GM19467 (cell line): ENCODE results near the gene POU5F1.

ENCODE experiments used
- ATAC-seq: cut with Tn5 transposase; IDR thresholded peaks from one replicate; pipeline ENCODE4 v1.9.1; 2021; ENCODE audit warnings: mild to moderate bottlenecking, moderate library complexity; ENCODE audit not compliant: unreplicated experiment

POU5F1 gene

GRCh38 chr6:31116661-31117385, 53.7 kb downstream of the POU5F1 start:
- ATAC-seq: no peak

- ATAC-seq: no peak
Observed at GRCh38 chr6:31115941-31116560, 54.4 kb downstream of the POU5F1 start.

- ATAC-seq: no peak
Observed at GRCh38 chr6:31114970-31115849, 55.3 kb downstream of the POU5F1 start.

- no peak for ATAC-seq
Observed at GRCh38 chr6:31114541-31114878, 56.0 kb downstream of the POU5F1 start, which contains the start of gene PSORS1C1. Gene PSORS1C1, plus strand, starts transcription at chr6:31114800. Its CDS starts 14,833 bp downstream, at chr6:31129633.
